AG04450 (cell line): Measurements from ENCODE around the gene FAM50B. TPM values are rescaled to one million over a fixed set of nuclear protein-coding genes. Genes with fewer than 3 reads are reported as not detected.

Source experiments
- CTCF ChIA-PET: fragments of 300-600, 350-600 bp; formaldehyde crosslinking; extraction: SDS; loops from one replicate; lab custom pipeline; 2022; ENCODE audit warnings: antibody characterized with exemption, inconsistent platforms; lab: Charles Lee
- POLR2A ChIA-PET: fragments of 350-600 bp; formaldehyde crosslinking; extraction: SDS; loops from one replicate; lab custom pipeline; 2021; ENCODE audit warnings: antibody characterized with exemption, inconsistent platforms; lab: Yijun Ruan, JAX
- DNase-seq: peaks from one replicate; pipeline ENCODE4 v3.0.0-alpha.2; 2011; ENCODE audit warnings: low read depth, low spot score
- H3K27ac ChIP-seq: one replicate; pipeline ENCODE4 v1.5.1; 2012; ENCODE audit warnings: low read depth, low read length, control low read depth
- H3K27me3 ChIP-seq: one replicate; pipeline ENCODE4 v1.6.0; 2012; ENCODE audit warnings: low read length; ENCODE audit not compliant: control insufficient read depth, insufficient read depth
- H3K4me3 ChIP-seq: 2 replicates; pipeline ENCODE4 v1.5.1; 2011; ENCODE audit warnings: mild to moderate bottlenecking, low read depth, low read length, control low read depth
- H3K9me3 ChIP-seq: 2 replicates; pipeline ENCODE4 v1.5.1; 2012; ENCODE audit warnings: low read length; ENCODE audit not compliant: control insufficient read depth, insufficient read depth
- polyA plus RNA-seq: library from polyadenylated mRNA; depleted of rRNA; stranded (reverse); fragments of >200 nt; gene quantifications from 2 replicates; pipeline ENCODE4 v1.2.3, GENCODE V29; 2011
- TF ChIP-seq, protein P1 (sequence below): IDR thresholded peaks from 2 replicates; pipeline ENCODE4 v1.5.1; 2011; ENCODE audit warnings: low read depth, low read length, control low read depth, inconsistent platforms

The FAM50B gene
- polyA plus RNA-seq, 1 experiment = 4.5 TPM

- no peak for DNase-seq
- Histone ChIP-seq H3K4me3 (no peak overlapping the region), H3K27ac (no peak overlapping the region), H3K9me3 (no peaks in the 10 kb centered on the region), H3K27me3 (no peaks in the 10 kb centered on the region)
- ChIA-PET CTCF (no interaction called here), POLR2A (interaction anchor here (1.5 kb wide), 1 partner anchor 13 kb away, joined by 7 read pairs; no protein-coding TSS in a partner anchor)
- TF ChIP-seq, protein P1, sequence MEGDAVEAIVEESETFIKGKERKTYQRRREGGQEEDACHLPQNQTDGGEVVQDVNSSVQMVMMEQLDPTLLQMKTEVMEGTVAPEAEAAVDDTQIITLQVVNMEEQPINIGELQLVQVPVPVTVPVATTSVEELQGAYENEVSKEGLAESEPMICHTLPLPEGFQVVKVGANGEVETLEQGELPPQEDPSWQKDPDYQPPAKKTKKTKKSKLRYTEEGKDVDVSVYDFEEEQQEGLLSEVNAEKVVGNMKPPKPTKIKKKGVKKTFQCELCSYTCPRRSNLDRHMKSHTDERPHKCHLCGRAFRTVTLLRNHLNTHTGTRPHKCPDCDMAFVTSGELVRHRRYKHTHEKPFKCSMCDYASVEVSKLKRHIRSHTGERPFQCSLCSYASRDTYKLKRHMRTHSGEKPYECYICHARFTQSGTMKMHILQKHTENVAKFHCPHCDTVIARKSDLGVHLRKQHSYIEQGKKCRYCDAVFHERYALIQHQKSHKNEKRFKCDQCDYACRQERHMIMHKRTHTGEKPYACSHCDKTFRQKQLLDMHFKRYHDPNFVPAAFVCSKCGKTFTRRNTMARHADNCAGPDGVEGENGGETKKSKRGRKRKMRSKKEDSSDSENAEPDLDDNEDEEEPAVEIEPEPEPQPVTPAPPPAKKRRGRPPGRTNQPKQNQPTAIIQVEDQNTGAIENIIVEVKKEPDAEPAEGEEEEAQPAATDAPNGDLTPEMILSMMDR = no peak
Observed at GRCh38 chr6:3838992-3839867, 9.9 kb upstream of the FAM50B start.

DNA sequence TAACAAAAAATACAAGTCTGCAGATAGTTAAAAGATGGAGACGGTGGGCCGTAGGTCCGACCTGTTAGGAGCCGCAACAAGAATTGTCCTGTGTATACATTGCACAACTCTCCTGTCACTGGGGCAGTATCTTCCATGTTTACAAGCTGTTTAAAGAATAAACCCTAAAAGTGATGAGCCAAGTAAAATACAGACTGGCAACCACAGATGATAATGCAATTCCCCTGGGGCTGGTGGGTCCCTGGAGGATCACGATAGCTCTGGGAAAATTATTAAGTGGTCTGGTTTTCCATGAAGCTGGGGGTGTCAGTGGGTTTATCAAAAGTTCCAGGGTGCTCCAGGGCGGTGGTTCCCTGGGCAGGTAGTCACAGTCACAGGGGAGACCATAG is 8.1 kb upstream of the FAM50B start:
- POLR2A ChIA-PET = no interaction called here
- Histone ChIP-seq H3K4me3 (no peak overlapping the region), H3K27ac (peak overlapping the region; percentile 11), H3K27me3 (no peaks in the 10 kb centered on the region), H3K9me3 (no peaks in the 10 kb centered on the region)
- DNase-seq = no peak
- TF ChIP-seq, protein P1 = no peak
- CTCF ChIA-PET = interaction anchor here (0.6 to 2.5 kb wide), 4 partner anchors 8 to 561 kb away, joined by 3 to 9 read pairs (median 6); partner anchors contain the start of gene FAM50B

DNA sequence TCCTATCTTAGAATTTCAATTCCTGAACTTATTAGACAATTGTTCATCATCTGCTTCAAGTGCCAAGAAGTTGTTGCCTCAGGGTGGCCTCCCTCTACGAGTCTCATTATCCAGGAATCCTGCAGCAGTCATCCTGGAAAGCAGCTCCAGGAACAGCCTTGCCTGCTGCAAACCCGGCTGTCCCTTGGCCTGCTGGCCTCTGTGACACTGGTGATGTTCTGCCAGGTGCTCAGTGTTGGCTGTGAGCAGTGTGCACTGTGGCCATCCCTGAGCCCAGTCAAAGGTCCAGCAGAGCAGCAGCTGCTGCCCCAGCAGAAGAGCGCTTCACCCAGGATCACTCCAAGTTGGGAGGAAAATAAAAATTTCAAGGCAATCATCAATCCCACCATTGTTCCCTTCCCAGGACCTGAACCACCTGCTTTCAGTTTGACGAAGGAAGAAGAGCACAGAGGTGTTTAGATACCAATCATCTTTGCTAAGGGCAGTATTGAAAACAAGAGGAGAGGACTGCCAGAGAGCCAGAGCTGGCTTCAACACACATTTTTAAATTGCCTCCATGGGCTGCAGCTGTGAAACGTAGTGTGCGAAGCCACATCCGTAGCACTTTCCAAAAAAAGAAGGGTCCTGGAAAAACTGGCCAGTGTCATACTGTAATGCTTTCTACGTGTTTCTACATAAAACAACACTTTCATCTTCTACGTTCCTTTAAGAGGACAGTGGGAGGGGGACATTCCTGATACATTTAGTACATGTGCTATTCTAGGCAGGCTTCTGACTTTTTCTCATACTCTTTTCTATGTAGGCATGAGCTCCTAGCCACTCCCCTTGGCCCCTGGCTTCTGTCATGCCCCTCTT is 7.2 kb upstream of the FAM50B start:
- no peak overlapping the region for H3K4me3 ChIP-seq
- ChIA-PET CTCF (interaction anchor here (1.5 to 2.5 kb wide), 3 partner anchors 93 to 167 kb away, joined by 3 to 9 read pairs (median 6); no protein-coding TSS in a partner anchor), POLR2A (interaction anchor here (1.3 kb wide), 1 partner anchor 33 kb away, joined by 3 read pairs; no protein-coding TSS in a partner anchor)
- H3K27me3 ChIP-seq = no peaks in the 10 kb centered on the region
- peak overlapping the region; percentile 32 for H3K27ac ChIP-seq
- no peak for DNase-seq
- no peaks in the 10 kb centered on the region for H3K9me3 ChIP-seq
- TF ChIP-seq, protein P1 = no peak

- no peak for DNase-seq
- POLR2A ChIA-PET = interaction anchor here (1.5 kb wide), 1 partner anchor 17 kb away, joined by 3 read pairs; no protein-coding TSS in a partner anchor
- CTCF ChIA-PET = interaction anchor here (1.0 to 1.6 kb wide), 3 partner anchors 18 to 166 kb away, joined by 3 read pairs; no protein-coding TSS in a partner anchor
- H3K4me3 ChIP-seq = no peak overlapping the region
- TF ChIP-seq, protein P1 = no peak
- no peaks in the 10 kb centered on the region for H3K9me3 ChIP-seq
- H3K27ac ChIP-seq = peak overlapping the region; percentile 84
- H3K27me3 ChIP-seq = no peaks in the 10 kb centered on the region
Observed at GRCh38 chr6:3843379-3844096, 5.6 kb upstream of the FAM50B start.
